T-helper 2 cell treated with Interferon-gamma antibody and Interleukin-4, amounts not matched to agents 100 ng/mL and 5 ng/mL, for 36 hours (primary cell): Measurements from ENCODE around the gene DNAAF3. TPM values are rescaled to one million over a fixed set of nuclear protein-coding genes. Genes with fewer than 3 reads are reported as not detected.
"Not testable (repeated sequence)": the region's sequence is repeated elsewhere in the genome, so short reads cannot be mapped to it uniquely, and the experiment has no call there.

Experiments used
- intact Hi-C: fragments of 100-400 bp; cut with micrococcal nuclease; formaldehyde crosslinking; loops from one replicate; pipeline ENCODE4 v1.15.1; 2023
- total RNA-seq: library from RNA; stranded (reverse); gene quantifications from 2 replicates; pipeline ENCODE4 v1.2.3, GENCODE V29; 2022

DNAAF3 gene
- total RNA-seq = 0.18 TPM in 1 of 2 replicates, not detected in the other

DNA sequence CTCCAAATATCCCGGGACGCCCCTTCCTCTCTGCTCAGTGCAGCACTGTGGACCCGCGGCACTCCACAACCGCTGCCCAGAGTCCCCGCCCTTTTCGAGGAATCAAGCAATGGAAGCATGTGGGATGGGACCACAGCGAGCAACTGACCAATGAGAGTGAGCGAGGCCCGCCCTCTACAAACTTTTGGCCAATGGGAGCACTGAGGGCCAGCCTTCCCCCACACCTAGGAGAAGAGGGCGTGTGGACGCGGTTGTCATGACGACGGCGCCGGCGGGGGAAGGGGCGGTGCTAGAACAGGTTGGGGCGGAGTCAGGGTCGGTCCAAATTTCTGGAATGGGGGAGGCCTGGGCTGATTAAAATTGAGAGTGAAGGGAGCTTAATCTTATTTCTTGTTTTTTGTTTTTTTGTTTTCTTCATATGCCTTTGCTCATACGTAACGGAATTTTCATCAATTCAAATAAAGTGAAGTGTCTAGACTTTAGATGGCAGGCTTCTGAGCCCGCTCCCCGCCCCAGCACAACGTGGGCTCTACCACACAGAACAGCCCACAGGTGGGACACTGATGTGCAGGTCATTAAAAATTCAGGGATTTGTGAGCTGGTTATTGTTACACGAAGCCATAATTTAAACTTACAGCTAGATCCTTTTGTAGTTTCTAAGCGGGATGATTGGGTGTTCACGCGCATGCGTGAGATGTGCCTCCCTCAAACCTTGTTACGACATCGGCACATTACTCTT is at the start of gene DNAAF3:
DNAAF3 (minus strand) TSS at position 84 of the 739 bp plus-strand sequence. CDS start 200 bp downstream, outside the sequence.
- intact Hi-C loops = loop anchor here (2.0 to 10.0 kb wide), 3 partner anchors 50 to 248 kb away; partner anchors contain the start of gene PPP1R12C

DNA sequence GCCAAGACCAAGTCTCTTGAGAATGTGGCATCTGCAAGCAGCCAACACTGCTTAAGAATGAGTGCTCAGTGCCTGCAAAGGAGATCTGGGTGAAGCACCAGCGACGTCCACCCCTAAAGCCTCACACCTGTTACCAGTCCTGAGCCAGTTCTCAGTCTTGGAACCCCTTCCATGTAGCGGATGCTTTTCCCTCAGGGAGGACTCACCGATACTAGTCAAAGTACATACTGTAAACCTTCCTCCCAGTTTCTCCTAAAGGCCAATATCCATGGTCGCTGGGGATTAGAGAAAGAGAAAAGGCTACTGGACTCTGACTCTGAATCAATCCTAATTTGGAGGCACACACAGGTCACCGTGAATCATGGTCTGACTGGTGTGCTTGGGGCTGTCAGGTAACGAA is 47.1 kb upstream of the DNAAF3 start:
- intact Hi-C loops = no loop called here

DNA sequence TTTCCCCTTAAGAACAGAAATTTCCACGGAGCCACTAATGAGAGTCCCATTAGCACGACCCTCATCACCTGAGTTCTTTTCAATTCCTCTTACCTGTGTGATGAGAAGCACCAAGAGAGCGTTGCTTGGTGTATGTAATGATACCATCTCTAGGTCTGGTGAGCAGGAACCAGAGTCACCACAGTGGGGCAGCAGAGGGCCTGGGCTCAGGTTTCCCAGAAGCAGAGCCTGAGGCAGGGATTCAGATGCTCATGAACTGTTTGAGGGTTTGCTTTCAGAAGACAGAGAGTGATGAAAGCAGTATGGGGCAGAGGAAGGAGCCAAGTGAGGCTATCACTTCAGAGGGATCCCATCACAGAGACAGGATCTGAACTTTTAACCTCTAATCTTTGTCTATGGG is 46.0 kb upstream of the DNAAF3 start:
- intact Hi-C loops = no loop called here

DNA sequence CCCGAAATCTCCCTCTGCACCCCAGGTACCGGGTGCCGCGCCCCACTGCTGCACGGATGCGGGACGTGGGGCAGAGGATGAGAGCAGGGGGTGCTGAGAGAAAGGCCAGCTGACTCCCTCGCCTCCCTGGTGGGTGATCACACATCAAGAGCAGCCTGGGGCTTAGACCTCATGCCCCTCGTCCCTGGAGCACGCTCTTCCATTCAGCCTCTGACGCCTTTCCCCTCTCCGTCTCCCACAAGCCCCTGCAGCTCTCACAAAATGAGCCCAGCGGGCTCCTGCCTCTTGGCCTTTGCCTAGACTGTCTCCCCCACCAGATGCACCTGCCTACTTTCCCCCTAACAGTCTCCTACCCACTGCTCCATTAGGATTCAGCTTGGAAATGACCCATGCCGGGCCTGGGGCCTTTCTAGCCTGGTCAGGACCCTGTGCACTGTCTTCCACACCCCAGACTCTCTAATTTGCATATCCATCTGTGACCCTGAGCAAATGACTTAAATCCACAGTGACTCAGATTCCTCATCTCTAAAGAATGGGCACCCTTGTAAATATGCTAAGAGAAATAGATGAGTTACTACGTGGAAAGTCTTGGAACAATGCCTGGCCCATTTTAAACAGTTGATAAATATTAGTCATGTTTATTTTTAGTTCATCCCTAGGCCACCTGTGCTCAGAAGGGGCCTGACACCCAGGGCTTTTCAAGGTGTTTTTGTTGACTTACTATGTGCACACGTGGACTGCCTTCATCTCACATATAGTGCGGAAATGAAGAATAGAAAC is 43.5 kb upstream of the DNAAF3 start:
- intact Hi-C loops = no loop called here

DNA sequence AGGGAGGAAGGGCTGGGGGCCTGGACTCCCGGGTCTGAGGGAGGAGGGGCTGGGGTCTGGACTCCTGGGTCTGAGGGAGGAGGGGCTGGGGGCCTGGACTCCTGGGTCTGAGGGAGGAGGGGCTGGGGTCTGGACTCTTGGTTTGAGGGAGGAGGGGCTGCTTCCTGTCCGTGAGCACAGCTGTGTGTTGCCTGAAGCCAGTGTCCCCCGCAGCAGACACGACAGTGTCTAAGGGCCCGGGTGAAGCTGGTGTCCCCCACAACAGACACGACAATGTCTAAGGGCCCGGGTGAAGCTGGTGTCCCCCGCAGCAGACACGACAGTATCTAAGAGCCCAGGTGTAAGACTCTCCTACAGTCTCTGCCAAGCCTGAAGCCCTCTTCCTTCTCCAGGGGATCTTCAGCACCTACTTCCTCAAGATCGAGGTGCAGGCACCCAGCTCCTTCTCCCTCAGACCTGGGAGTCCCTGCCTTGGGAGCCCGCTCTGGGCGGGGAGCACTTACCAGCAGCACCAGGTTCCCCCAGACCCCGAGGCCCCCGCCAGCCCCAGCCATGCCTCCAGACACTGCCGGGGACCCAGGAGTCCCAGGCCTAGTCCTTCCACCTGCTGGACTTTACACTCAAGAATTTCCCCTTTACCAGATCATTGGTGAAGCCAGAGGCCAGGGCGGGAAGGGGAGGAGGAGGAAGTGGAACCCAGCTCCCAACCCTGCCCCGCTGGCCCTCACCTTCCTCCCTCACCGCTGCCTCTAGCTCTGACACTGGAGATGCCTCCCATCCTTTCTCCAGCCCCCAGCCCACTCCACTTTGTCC is 42.7 kb upstream of the DNAAF3 start, which contains the start of gene PTPRH:
PTPRH (minus strand) TSS at position 622 of the 813 bp plus-strand sequence; CDS start at position 554, 68 bp downstream.
- intact Hi-C loops = no loop called here

- intact Hi-C loops = no loop called here
These were observed 40.5 kb upstream of the DNAAF3 start for GRCh38 chr19:55206664-55207500.

DNA sequence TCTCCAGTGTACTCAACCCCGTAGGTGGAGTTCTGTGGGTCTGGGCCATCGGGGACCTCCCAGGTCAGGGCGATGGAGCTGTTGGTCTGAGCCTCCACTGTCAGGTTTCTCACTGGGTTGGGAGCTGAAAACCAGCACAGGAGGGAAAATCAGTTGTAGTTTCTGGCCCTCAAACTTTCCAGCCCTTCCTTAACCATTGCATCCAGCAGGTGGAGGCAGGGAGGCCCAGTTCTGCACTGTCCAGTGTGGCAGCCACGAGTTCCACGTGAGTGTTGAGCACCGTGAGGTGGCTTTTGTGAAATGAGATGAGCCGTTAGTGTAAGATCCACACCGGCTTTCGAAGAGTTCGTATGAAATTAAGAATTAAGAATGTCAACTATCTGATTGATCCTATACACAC is 35.8 kb upstream of the DNAAF3 start:
- intact Hi-C loops = not testable (repeated sequence)

DNA sequence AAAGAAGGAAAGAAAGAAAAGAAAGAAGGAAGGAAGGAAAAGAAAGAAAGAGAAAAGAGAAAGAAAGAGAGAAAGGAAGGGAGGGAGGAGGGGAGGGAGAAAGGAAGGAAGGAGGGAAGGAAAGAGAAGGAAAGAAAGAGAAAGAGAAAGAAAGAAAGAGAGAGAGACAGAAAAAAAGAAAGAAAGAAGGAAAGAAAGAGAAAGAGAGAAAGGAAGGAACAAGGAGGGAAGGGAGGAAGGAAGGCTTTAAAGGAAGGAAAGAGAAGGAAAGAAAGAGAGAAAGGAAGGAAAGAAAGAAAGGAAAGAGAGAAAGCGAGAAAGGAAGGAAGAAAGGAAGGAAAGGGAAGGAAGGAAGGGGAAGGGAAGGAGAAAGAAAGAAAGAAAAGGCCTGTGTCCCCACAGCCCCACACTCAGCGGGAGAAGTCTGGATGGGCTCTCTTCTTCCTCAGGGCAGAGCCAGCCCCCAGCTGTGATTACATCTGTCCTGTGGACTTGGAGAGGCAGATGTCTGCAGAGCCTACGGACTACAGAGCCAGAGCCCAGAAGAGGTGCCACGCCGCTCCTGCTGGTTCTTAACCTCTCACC is 33.3 kb upstream of the DNAAF3 start:
- intact Hi-C loops = no loop called here

- intact Hi-C loops = no loop called here
These were observed 32.2 kb upstream of the DNAAF3 start for GRCh38 chr19:55198651-55199050.

- intact Hi-C loops = no loop called here
These were observed 31.1 kb upstream of the DNAAF3 start for GRCh38 chr19:55197528-55197927.

DNA sequence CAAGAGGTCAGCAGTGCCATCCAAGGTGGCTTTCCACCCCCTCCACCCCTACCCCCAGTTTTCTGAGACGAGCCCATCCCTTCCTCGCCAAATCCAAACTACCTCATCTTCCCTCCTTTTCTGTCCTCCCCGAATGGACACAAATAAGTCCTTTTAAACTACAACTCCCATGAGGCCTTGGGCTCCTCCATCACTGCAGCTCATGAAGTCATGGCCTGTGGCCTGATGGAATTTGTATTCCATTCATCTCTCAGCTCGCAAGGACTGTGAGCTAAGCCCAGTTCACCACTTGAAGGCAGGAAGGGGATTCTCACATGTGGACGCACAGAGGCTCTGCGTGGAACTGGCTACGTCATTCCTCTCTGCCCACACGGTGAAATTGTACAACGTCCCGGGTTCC is 30.4 kb upstream of the DNAAF3 start:
- intact Hi-C loops = no loop called here

DNA sequence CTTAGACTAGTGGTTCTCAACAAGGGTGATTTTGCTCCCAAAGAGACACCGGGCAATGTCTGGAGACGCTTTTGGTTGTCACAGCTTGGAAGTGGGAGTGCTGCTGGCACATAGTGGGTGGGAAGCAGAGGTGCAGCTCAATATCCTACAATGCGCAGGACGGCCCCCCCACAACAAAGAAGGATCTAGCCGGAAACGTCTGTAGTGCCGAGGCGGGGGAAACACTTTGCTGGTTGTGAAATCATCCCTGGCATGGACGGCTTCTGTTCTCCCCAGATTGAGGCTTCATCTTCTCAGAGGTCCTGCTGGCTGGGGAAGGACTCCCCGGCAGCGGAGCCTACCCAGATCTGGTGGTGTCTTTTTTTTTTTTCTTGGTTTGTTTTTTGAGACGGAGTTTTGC is 27.1 kb upstream of the DNAAF3 start:
- intact Hi-C loops = no loop called here

DNA sequence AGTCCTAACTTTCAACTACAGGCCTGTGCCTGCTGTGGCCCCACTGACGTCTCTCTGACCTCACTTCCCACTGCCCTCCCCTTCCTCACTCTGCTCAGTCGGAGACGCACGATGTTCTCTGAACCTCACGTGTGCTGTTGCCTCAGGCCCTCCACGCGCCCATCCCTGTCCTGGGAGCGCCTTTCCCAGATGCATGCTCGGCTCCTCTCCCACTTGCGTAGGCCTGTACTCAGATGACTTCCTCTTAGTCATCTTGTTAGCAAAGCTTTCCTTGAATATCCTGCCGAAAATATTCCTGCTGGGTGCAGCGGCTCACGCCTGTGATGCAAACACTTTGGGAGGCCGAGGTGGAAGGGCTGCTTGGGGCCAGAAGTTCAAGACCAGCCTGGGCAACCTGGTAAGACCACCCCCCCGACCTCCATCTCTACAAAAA is 23.0 kb upstream of the DNAAF3 start:
- intact Hi-C loops = no loop called here

- intact Hi-C loops = no loop called here
These were observed 22.2 kb upstream of the DNAAF3 start for GRCh38 chr19:55188625-55189024.

DNA sequence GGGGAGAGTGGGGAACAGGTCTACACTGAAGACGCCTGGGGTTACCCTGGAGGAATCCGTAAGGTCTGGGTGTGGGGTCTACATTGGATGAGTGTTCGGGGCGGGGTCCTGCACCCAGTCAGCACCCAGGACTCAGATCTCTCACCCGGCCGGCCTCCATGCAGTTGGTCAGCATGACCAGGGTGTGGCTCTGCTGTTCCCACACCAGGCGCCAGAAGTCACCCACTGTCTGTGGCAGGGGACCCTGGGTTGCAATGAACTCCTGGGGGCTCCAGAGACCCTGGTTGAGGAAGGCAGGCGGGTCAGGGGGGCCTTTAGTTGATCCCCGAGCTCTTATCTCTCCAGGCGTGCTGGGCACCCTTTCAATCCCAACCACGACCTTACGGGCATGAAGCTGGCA is 19.7 kb upstream of the DNAAF3 start:
- intact Hi-C loops = no loop called here

DNA sequence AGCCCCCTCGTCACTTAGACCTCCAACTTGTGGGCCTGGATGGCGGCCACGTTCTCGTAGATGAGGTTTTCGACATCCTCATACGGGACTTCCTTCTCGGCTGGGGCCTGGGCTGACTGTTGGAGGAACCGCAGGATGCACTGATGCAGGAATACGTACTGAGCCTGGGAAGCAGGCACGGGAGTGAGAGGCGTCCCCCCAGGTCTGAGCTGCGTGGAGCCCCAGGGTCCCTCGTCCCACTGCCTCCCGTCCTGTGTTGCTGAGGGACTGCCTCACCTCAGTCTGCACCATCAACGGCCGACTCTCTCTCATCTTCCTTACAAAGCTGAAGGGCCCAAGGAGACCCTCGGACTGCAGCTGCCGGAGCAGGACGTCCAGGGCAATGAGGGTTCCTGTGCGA is 15.3 kb upstream of the DNAAF3 start:
- intact Hi-C loops = no loop called here

GRCh38 chr19:55179606-55180484 is 13.4 kb upstream of the DNAAF3 start, which contains the start of gene SYT5:
TSS of gene SYT5 (minus strand) at chr19:55180289. CDS start at chr19:55179041, 1,248 bp downstream.
- intact Hi-C loops = loop anchor here (1.0 to 5.0 kb wide), 2 partner anchors 77 to 228 kb away; partner anchors contain the start of gene PPP6R1

GRCh38 chr19:55178781-55179599 is 12.6 kb upstream of the DNAAF3 start:
- intact Hi-C loops = loop anchor here (5.0 kb wide), 1 partner anchor 78 kb away; the partner anchor contains the start of gene PPP6R1
